Esophagus muscularis mucosa (tissue), 4 donors: ENCODE results near the gene HCK. TPM values are rescaled to one million over a fixed set of nuclear protein-coding genes. Genes with fewer than 3 reads are reported as not detected.

Source experiments
- DNase-seq: peaks from one replicate; pipeline ENCODE4 v3.0.0-alpha.2; 2017; ENCODE audit errors: extremely low spot score
- H3K27ac ChIP-seq, 4 donors: fragments of 200-600 bp; sonication (generic); replicated peaks in 1 of 4; 1 replicate in 3 of 4; 2 replicates in 1 of 4; pipeline ENCODE4 v1.5.1; 2016 to 2019; ENCODE audit warnings: mild to moderate bottlenecking in 1 of 4
- H3K27me3 ChIP-seq, 4 donors: fragments of 200-600 bp; sonication (generic); one replicate each; pipeline versions ENCODE4 v1.5.1 to v1.6.0; 2016 to 2019
- H3K36me3 ChIP-seq, 4 donors: fragments of 200-600 bp; sonication (generic); one replicate each; pipeline ENCODE4 v1.5.1; 2016 to 2019
- H3K4me1 ChIP-seq, 4 donors: fragments of 200-600 bp; sonication (generic); one replicate each; pipeline ENCODE4 v1.5.1; 2016 to 2019
- H3K4me3 ChIP-seq, 4 donors: fragments of 200-600 bp; sonication (generic); 1 replicate in 2 of 4; 2 replicates in 2 of 4; pipeline ENCODE4 v1.5.1; 2016 to 2019; ENCODE audit warnings: mild to moderate bottlenecking in 4 of 4, moderate library complexity in 1 of 4
- H3K9me3 ChIP-seq, 4 donors: fragments of 200-600 bp; sonication (generic); 1 replicate in 3 of 4; 2 replicates in 1 of 4; pipeline ENCODE4 v1.5.1; 2016 to 2019
- CTCF ChIP-seq, 3 experiments: fragments of 200-600 bp in 2 of 3; fragments of 450-650 bp in 1 of 3; sonication (generic) in 2 of 3; IDR thresholded peaks; one replicate each; pipeline ENCODE4 v1.5.1; 2017 to 2019; ENCODE audit warnings: antibody characterized with exemption in 3 of 3, mild to moderate bottlenecking in 2 of 3, moderate library complexity in 1 of 3
- EP300 ChIP-seq: sonication (generic); formaldehyde crosslinking; IDR thresholded peaks from one replicate; pipeline ENCODE4 v1.6.1; 2017; ENCODE audit warnings: antibody characterized with exemption
- POLR2A ChIP-seq: fragments of 450-650 bp; IDR thresholded peaks from one replicate; pipeline ENCODE4 v1.6.1; 2017; ENCODE audit warnings: antibody characterized with exemption, moderate library complexity, mild to moderate bottlenecking, low read depth
- POLR2AphosphoS5 ChIP-seq, 2 donors: sonication (generic); formaldehyde crosslinking; IDR thresholded peaks; one replicate each; pipeline ENCODE4 v1.6.1; 2017; ENCODE audit warnings: antibody characterized with exemption in 2 of 2
- WGBS: methylation state at CpG from one replicate; pipeline ENCODE4 v1.1.5; 2018; 5-methylcytosine and 5-hydroxymethylcytosine counted together
- intact Hi-C: fragments of 100-400 bp; cut with DNase I; formaldehyde crosslinking; loops from one replicate; pipeline ENCODE4 v1.15.1; 2023
- total RNA-seq, 4 donors: library from RNA; depleted of rRNA; stranded (reverse); fragments of >200 nt; gene quantifications; one replicate each; pipeline versions ENCODE4 v1.1.0 to v1.2.1, GENCODE V29; 2016

Gene HCK
- total RNA-seq, 4 donors from 2014 or later, result 7.8 to 36.6 (median 11.4) TPM

- TF ChIP-seq POLR2A (no peak), EP300 (no peak), POLR2AphosphoS5 (IDR thresholded peaks at IDR 0.05) (no peak), CTCF (IDR thresholded peaks at IDR 0.05) (no peak)
- H3K27ac ChIP-seq, result no peak overlapping the region
- no peak for DNase-seq
- 94% methylated on average over 4 of the region's 4 CpGs for WGBS
- H3K9me3 ChIP-seq, result no peaks in the 10 kb centered on the region
- peaks cover 0 to 91% (median 22%) of the 10 kb centered on the region in 4 donors for H3K27me3 ChIP-seq
- intact Hi-C loops, result no loop called here
- no peaks in the 10 kb centered on the region for H3K36me3 ChIP-seq
- H3K4me1 ChIP-seq, result peaks cover 9 to 22% (median 15%) of the 10 kb centered on the region in 4 donors
- H3K4me3 ChIP-seq, result no peak overlapping the region
Observed at GRCh38 chr20:32050324-32050841, 1.7 kb upstream of the HCK start.

- H3K27me3 ChIP-seq, result peaks cover 0 to 91% (median 22%) of the 10 kb centered on the region in 4 donors
- H3K4me3 ChIP-seq, result peak overlapping the region in 2 of 4 donors; percentile 40 to 53
- TF ChIP-seq CTCF (IDR thresholded peaks at IDR 0.05) (no peak), POLR2AphosphoS5 (IDR thresholded peaks at IDR 0.05) (no peak), EP300 (no peak), POLR2A (no peak)
- H3K36me3 ChIP-seq, result no peaks in the 10 kb centered on the region
- WGBS, result 33% methylated on average over 10 of the region's 17 CpGs
- H3K9me3 ChIP-seq, result no peaks in the 10 kb centered on the region
- peaks cover 9 to 22% (median 15%) of the 10 kb centered on the region in 4 donors for H3K4me1 ChIP-seq
- intact Hi-C loops, result no loop called here
- DNase-seq, result no peak
- peak overlapping the region in 3 of 4 donors; percentile 50 to 67 (median 52) for H3K27ac ChIP-seq
Observed at GRCh38 chr20:32050851-32051556, 1.0 kb upstream of the HCK start.

- Histone ChIP-seq H3K36me3 (no peaks in the 10 kb centered on the region), H3K4me1 (peaks cover 9 to 22% (median 15%) of the 10 kb centered on the region in 4 donors), H3K27ac (peak overlapping the region in 3 of 4 donors; percentile 50 to 67 (median 52)), H3K9me3 (no peaks in the 10 kb centered on the region), H3K27me3 (peaks cover 0 to 92% (median 22%) of the 10 kb centered on the region in 4 donors), H3K4me3 (peak overlapping the region in 3 of 4 donors; percentile 40 to 53 (median 40))
- 6% methylated on average over 14 of the region's 14 CpGs for WGBS
- TF ChIP-seq EP300, result no peak
- TF ChIP-seq POLR2A, result no peak
- TF ChIP-seq CTCF (IDR thresholded peaks at IDR 0.05), result no peak
- no peak for TF ChIP-seq POLR2AphosphoS5 (IDR thresholded peaks at IDR 0.05)
- intact Hi-C loops, result no loop called here
- DNase-seq, result no peak
Observed at GRCh38 chr20:32051720-32052089, 337 bp upstream of the HCK start.

GRCh38 chr20:32052778-32053362, 828 bp downstream of the HCK start:
- Histone ChIP-seq H3K27me3 (peaks cover 0 to 96% (median 22%) of the 10 kb centered on the region in 4 donors), H3K4me3 (peak overlapping the region; percentile 40 to 53 (median 42))

More at GRCh38 chr20:32052778-32053362, 828 bp downstream of the HCK start:
- H3K9me3 ChIP-seq, result no peaks in the 10 kb centered on the region
- peak overlapping the region in 1 of 4 donors; percentile 71 for H3K27ac ChIP-seq
- WGBS, result 18% methylated on average over 21 of the region's 22 CpGs
- no peak for DNase-seq
- peaks cover 9 to 22% (median 15%) of the 10 kb centered on the region in 4 donors for H3K4me1 ChIP-seq
- intact Hi-C loops, result no loop called here
- TF ChIP-seq POLR2AphosphoS5 (IDR thresholded peaks at IDR 0.05) (no peak), POLR2A (no peak), CTCF (IDR thresholded peaks at IDR 0.05) (no peak), EP300 (no peak)
- H3K36me3 ChIP-seq, result no peaks in the 10 kb centered on the region
